HG03280 (cell line): ENCODE data around the gene SREBF2.
"Not testable (repeated sequence)": the region's sequence is repeated elsewhere in the genome, so short reads cannot be mapped to it uniquely, and the experiment has no call there.

Experiments used
- ATAC-seq: cut with Tn5 transposase; IDR thresholded peaks from one replicate; pipeline ENCODE4 v1.9.1; 2021; ENCODE audit warnings: mild to moderate bottlenecking, moderate library complexity; ENCODE audit not compliant: unreplicated experiment

SREBF2 gene

DNA sequence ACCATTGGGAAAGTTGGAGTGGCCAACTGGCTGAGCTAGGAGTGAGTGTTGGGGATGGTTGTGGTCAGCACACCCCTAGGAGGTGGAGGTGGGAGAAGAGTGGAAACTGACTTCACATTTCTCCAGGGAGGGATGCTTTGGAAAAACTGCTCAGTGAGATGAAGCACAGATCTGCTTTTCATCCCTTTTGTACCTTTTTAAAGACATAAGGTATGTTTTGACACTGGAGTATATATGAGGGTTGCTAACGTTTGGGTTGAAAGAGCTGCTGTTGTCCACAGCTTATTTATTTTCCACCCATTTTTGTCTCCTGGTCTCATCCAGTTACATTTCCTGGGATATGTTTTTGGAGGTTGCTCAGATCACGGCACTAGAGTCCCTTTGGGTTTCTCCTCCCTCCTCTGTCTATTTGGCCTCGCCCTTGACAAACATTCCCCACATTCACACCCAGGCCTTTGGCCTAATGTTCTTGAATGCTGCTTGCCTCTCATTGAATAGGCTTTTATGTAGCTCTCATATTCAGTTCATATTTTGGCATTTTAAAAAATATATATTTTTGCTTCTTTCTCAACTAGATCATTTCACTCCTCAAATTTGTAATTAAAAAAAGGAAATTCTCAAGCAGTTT, 8.3 kb downstream of the SREBF2 start:
- ATAC-seq: no peak

DNA sequence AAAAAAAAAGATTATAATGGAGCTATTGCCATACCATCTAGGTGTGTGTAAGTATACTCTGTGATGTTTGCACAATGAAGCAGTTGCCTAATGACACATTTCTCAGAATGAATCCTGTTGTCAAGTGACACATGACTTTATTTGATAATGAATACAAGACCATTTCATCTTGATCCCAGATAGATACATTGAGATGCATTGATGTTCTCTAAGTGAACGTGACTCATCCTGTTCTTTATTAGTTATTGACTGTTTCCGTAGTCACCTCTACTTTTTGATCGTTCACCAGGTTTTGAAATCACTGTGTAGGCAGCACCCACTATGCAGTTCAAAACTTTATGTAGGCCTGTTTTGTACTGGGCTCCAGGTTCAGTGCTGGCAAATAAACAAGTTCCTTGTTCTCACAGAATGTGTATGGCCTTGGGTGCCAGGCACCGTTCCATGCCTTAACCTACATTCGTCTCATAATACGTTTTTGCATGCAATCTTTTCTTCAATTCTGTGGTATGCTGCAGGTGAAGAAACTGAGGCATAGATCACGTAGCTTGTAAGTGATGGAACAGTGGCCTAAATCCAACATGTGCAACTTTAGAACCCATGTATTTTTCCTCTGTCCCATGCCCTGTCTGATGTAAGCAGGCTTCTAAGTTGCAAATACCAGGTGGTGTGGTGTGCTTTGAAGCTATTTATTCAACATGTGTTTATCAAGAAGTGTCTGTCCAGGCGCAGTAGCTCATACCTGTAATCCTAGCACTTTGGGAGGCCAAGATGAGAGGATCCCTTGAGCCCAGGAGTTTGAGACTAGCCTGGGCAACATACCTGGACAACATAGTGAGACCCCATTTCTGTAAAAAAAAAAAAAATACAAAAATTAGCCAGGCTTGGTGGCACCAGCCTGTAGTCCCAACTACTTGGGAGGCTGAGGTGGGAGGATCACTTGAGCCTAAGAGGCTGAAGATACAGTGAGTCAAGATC, 10.4 kb downstream of the SREBF2 start:
- no peak for ATAC-seq

DNA sequence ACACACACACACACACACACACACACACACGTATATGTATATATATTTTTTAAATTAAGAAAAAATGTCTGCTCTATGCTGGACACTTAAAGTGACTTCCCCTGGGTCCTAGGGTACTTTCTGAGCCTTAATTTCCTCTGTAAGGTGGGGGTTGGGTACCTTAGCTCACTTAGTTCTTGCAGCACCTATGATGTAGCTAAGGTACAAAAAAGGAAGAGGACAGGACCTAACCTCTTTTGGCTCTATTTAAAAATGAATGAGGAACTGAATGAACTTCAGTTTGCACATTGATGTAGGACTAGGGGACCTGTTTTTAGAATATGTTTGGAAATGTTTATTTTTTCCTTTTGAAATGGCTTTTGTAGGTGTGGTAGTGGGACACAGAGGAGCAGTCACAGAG, 11.1 kb downstream of the SREBF2 start:
- no peak for ATAC-seq

DNA sequence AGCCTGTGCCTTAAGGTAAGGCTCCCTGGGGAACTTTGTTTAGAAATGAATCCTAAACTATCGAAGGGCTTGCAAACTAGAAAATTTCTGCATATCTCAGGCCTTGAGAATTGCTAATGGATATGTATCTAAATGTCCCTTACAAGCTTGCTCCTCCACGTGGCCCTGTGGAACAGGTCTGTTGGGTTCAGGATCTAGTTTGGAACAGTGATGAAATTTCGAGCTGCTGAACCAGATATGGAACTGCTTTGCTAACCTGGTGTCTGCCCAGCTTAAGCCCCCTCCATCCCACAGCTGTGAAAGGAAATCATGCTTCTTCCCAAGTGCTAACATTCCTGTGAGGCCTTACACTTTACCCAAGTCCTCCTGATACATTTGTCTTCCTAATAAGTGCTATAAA, 11.6 kb downstream of the SREBF2 start:
- ATAC-seq: no peak

DNA sequence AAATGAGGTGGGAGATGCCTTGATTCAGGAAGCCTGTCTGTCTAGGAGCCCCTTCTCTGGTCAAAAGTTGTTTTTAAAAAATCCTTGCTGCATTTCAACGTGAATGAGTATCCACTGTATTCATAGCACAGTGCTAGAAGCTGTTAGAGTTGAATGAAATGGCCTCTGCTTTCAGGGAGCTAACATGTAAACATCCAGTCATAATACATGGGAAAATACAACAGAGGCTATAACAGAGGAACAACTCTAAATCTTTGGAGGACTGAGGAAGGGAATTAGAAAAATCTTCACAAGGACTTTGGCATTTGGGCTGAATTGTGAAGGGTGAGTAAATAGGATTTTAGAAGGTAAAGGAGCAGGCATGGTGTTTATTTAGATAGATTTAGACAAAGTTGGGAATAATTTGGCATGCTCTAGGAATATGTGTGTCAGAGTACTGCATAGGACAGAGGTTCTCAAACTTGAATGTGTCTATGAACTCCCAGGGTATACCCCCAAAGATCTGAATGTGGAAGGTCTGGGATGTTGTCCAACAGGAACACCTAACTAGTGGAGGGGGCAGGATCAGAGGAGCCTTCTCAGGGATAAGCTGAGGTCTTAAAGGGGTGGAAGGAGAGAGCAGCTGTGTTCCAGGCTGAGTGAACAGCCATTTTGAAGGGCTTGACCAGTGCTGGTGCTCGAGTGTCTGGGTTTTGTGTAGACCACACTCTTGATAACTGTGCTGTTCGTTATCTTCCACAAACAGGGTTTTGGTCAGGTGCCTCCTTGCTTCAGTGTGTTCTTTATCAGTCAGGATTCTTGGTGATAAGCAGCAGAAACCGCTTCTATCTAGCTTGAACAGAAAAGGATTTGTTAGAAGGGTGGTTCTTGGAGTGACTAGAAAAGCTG, 12.7 kb downstream of the SREBF2 start:
- ATAC-seq: no peak

DNA sequence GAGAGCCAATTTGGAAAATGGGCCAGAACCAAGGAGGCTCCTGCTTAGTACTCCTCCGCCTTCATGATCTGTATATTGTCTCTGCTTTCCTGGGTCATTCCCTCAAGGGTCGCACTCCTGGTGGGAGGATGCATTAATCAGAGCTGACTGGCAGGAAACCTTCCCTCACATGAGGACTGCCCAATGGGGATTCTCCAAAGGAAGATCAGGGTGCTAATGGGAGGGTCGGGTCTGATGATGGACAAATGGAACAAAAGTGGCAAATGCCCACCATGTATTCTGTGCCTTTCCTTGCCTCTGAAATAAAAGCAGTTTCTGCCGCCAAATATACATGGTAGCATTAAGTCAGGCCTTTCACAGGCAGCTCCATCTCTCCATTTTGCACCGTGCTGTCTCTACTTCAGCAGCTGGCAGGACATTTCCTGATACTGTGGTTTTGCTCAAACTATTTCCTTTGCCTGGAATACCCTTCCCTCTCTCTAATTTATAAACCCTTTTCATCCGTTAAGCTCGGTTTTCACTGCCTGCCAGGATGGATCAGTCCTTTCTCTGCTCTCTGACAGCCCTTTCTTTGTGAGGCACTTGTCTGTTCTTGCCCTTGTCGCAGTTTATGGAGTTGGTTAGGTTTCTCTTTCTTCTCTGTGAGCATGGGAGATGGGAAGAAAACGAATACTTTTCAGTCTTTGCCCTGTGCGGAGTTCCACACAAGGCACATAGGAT, 13.5 kb downstream of the SREBF2 start:
- no peak for ATAC-seq

DNA sequence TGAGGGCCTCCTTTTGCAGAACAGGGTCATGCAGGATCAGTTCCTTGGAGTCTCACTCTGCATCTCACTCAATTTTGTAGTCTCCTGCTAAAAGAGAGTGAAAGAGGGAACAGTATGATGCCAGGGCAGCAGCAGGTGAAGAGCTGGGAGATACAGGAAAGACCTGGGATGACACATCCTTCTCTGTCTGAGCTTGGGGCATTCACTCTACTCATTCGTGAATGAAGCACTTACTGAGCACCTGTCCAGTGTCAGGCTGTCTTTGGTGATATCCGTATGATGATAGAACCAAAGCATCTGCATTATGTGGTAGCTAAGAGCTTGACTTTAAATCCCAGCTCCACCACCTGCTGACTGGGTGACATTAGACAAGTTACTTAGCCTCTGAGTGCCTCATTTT, 14.4 kb downstream of the SREBF2 start:
- ATAC-seq: no peak

DNA sequence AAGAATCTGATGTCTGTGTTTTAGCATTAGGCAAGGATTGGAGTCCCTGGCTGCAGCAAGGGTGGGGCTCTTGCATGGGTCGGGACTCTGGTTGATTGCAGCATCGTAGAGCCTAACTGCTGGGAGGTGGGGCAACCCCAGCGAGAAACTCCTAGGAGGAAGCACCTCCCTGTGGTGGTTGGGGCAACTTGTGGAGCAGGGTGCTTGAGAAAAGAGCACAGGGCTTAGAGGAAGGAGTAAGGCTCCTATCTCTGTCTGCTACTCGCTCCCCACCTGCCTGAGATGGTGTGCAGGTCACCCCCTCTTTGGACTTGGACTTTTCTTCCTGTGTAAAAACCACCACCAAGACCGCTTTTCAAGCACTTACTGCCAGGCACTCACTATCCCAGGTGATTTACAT, 15.6 kb downstream of the SREBF2 start:
- no peak for ATAC-seq

DNA sequence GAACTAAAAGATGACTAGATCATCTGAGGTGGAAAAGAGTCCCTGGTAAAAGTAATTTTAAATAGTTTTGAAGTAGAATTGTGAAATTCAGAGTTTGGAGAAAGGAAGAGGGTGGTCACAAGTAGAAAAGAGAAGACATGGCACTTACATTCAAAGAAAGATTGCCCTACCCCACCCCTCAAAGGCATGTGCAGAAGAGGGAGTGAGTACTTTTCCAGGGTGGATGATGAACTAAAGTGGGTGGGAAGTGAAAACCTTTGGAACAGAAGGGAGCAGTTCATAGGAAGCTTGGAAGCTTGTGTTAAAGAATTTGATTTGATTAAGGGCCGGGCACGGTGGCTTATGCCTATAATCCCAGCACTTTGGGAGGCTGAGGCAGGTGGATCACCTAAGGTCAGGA, 23.6 kb downstream of the SREBF2 start:
- ATAC-seq: no peak

DNA sequence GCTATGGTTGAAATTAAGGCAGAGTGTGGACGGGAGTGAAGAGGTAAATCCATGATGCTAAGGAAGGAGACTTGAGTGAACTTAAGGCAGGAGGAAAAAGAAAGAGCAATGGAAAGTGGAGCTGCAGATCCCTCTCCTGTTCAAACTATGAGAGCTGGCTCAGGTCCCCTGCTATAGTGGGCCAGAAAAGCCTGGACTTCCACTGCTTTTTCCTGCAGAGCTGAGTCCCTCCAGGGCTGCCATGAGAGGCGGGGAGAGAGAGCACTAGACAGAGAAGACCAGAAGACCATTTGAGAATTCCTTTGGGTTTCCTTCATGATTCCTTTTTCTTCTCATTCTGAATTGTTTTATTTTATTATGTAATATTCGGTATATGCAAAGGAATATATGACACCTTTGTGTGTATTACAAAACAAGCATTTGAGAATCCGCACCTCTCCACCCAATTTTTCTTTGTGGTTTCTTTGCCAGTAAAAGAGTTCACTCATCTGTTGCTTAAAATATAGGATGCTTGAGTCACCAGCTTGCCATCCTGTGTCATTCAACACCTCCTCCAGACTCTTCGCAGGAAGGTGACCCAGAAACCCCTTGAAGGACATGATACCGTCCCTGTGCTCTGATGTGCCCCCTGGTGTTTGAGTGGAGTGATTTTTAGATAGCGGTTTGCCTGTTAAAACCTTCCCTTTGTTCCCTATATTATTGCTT, 24.4 kb downstream of the SREBF2 start:
- no peak for ATAC-seq

DNA sequence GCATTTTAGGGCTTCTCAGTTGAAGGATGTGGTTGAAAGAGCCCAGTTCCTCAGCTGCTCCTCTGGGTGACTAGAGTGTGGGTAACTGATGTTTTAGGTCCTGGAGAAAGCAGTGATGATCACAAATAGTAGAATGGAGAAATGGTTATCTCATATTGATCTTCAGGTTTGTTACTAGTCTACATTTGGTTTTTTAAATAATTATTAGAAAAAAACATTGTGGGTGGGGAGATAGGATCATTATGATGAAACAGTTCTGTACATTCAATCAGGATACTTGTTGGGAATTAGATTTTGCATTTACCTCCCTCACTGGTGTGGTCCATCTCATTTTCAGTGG, 24.9 kb downstream of the SREBF2 start:
- no peak for ATAC-seq

DNA sequence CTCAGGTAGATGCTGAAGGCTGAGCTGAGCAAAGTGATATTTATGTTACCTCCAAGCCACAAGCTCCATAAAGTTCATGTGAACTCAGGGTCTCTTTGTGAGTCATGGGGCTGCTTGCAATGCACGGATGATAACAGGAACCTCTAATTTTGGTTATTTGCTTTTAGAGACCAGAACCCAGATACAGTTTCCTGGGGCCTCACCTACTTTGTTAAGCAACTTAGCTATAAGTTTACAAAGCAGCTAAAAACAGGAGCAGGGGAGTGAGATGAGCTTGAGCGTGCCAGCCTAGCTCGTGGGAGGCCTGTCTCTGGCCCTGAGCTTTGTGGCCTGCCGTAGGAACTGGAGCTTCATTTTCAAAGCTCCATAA, 29.2 kb downstream of the SREBF2 start:
- peak; percentile 41 for ATAC-seq

DNA sequence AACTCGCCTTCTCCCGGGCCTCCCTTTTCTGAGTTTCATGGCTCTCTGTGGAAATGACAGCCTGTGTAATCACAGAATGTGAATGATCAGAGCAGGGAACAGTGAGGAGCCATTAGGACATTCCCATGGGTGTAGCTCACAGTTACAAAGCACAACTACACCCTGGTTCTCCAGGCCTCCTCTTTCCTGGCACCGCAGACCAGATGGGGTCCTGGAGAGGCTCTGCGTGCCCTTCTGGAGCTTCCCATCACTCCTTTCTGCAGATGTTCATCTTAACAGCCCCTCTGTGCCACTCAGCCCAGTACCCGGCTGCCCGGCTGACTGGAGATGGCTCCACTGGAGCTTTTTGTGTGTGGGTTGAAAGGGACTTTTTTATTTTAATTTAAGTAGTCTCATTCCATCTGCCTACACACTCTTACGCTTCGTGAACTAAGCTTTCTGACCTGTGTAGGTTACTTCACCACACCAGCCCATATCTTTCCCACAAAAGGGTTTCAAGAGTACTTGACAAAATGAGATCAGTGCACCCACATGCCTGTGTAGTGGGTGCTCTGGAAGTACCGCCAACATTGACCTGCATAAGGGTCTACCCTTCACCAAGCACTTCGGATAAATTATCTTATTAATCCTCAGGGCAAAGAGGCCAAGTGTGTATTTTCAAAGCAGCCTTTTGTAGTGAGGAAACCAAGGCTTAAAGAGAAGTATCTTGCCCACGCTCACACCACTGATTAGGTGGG, 29.8 kb downstream of the SREBF2 start:
- peak; percentile 51 for ATAC-seq

DNA sequence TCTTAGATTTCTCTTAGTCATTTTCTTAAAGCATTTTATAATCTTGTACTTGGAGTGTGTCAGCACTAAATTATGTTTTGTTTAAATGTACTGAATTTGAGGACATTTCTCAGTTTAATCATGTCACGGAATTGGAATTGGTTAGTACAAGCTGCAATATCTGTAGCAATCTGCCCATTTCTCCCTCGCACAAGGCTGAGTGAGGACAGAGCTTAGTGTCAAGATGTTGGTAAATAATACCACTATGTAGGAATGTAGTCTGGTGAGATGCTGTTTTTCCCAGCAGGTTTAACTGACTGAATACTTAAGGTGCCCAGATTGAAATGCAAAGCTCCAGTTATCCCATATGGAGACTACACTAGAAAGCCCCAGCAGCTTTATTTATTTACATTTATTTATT, 30.6 kb downstream of the SREBF2 start:
- ATAC-seq: no peak

DNA sequence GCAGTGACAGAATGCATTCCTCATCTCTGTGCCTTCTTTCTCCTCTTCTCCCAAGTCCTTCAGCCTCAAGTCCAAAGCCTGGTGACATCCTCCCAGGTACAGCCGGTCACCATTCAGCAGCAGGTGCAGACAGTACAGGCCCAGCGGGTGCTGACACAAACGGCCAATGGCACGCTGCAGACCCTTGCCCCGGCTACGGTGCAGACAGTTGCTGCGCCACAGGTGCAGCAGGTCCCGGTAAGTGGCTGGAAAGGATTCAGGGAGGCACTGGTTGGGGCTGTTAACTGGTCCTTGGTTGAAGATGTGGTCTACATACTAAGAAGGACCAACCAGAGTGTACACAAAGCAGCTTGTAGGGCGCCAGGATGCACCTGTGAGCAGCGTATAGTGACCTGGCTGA, 35.7 kb downstream of the SREBF2 start:
- ATAC-seq: no peak

DNA sequence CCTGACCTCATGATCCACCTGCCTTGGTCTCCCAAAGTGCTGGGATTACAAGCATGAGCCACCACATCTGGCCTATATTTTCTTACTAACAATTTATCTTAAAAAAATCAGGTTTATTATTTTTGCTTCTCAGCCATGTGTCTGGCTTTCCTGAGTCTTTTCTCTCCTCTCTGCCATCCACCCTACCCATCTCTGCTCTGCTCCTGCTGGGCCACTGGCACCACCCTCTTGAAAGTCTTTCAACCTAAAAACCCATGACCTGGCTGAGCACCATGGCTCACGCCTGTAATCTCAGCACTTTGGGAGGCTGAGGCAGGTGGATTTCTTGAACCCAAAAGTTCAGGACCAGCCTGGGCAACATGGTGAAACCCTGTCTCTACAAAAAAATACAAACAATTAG, 37.2 kb downstream of the SREBF2 start:
- not testable (repeated sequence) for ATAC-seq

DNA sequence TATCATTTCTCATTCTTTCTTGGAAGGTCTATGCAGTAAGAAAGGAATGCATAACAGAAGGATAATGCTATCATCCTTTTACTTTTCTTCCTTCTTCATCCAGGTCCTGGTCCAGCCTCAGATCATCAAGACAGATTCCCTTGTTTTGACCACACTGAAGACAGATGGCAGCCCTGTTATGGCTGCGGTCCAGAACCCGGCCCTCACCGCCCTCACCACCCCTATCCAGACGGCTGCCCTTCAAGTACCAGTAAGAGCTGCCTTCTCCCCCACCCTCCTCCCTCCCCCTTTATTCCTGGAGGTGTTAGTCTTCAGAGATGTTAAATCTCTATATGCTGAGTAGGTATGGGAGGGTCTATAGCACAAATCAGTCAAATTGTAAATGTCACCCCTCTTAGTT, 37.9 kb downstream of the SREBF2 start:
- ATAC-seq: no peak

DNA sequence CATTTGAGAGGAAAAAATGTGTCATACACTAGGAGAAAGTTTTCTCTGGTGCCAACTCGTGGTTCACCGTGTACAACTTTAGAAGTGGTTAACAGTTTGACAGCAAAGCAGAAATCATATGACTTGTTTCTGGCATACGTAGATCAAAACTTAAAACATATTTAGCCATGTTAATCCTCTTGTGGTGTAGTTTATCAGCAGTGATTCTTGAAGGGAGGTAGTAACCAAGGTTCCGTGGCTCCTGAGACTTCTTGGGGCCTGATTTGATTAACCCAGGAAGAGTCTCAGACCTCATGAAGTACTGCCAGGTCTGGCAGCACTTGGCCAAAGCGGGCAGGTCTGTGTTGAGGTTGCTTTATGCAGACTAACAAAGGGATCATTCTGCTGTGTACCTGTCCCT, 40.5 kb downstream of the SREBF2 start:
- no peak for ATAC-seq

DNA sequence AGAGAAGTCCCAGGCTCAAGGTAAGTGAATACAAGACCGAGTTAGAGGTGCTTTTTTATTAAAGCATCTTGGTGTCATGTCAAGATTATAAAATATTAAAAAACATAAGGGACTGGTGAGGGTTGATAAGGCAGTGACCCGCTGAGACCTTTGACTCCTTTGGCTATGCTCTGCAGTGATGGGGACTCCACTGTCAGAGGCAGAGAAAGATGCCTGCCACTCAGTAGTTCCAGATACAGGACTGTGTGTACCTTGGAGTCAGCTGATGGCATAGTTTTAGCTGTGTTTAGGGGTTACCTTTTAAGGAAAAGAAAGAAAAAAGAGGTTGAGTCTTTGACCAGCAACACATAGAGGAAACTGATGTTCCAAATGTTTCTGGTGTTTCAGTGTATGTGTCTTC, 41.2 kb downstream of the SREBF2 start:
- no peak for ATAC-seq
